ENCODE data around the gene FUZ.

GRCh38 chr19:49798574-49798973 lies 14.5 kb downstream of the FUZ start:
- TF ChIP-seq, protein P1, sequence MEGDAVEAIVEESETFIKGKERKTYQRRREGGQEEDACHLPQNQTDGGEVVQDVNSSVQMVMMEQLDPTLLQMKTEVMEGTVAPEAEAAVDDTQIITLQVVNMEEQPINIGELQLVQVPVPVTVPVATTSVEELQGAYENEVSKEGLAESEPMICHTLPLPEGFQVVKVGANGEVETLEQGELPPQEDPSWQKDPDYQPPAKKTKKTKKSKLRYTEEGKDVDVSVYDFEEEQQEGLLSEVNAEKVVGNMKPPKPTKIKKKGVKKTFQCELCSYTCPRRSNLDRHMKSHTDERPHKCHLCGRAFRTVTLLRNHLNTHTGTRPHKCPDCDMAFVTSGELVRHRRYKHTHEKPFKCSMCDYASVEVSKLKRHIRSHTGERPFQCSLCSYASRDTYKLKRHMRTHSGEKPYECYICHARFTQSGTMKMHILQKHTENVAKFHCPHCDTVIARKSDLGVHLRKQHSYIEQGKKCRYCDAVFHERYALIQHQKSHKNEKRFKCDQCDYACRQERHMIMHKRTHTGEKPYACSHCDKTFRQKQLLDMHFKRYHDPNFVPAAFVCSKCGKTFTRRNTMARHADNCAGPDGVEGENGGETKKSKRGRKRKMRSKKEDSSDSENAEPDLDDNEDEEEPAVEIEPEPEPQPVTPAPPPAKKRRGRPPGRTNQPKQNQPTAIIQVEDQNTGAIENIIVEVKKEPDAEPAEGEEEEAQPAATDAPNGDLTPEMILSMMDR (IDR thresholded peaks at IDR 0.05): no peak
- no peak for TF ChIP-seq POLR2A (IDR thresholded peaks at IDR 0.05)
